Ureter (tissue), 1 donor: Measurements from ENCODE around the gene QPCT. TPM values are rescaled to one million over a fixed set of nuclear protein-coding genes. Genes with fewer than 3 reads are reported as not detected.

ENCODE experiments used
- DNase-seq: peaks from one replicate; pipeline ENCODE4 v3.0.0-alpha.2; 2020; ENCODE audit warnings: low spot score
- total RNA-seq: library from RNA; stranded (reverse); gene quantifications from one replicate; pipeline ENCODE4 v1.2.4, GENCODE V29; 2023
- donor health status: DM: yes; HTN: yes; CAD: no.

Gene QPCT
- total RNA-seq, 1 donor from 2014 or later: 23.6 TPM

- peak; percentile 52 for DNase-seq
Measured at GRCh38 chr2:37324786-37325624, 19.4 kb upstream of the QPCT start, which contains the start of gene PRKD3. TSS of gene PRKD3 (minus strand) at chr2:37324833. CDS start at chr2:37316524, 8,309 bp downstream.

- no peak for DNase-seq
Measured at GRCh38 chr2:37325625-37326071, 18.8 kb upstream of the QPCT start.

- DNase-seq: no peak
Measured at GRCh38 chr2:37326285-37326684, 18.1 kb upstream of the QPCT start.

GRCh38 chr2:37326866-37327634 lies 17.4 kb upstream of the QPCT start:
- DNase-seq: no peak

- DNase-seq: no peak
Measured at GRCh38 chr2:37330681-37331080, 13.7 kb upstream of the QPCT start.

- no peak for DNase-seq
Measured at GRCh38 chr2:37332560-37332959, 11.9 kb upstream of the QPCT start.

- DNase-seq: no peak
Measured at GRCh38 chr2:37333256-37333655, 11.2 kb upstream of the QPCT start.

GRCh38 chr2:37335604-37336003 lies 8.8 kb upstream of the QPCT start:
- DNase-seq: no peak

- DNase-seq: no peak
Measured at GRCh38 chr2:37337620-37338280, 6.7 kb upstream of the QPCT start.

GRCh38 chr2:37338933-37339332 lies 5.5 kb upstream of the QPCT start:
- no peak for DNase-seq

GRCh38 chr2:37340637-37341036 lies 3.8 kb upstream of the QPCT start:
- no peak for DNase-seq

GRCh38 chr2:37342591-37343220 lies 1.7 kb upstream of the QPCT start:
- DNase-seq: no peak

- no peak for DNase-seq
Measured at GRCh38 chr2:37343537-37344434, 644 bp upstream of the QPCT start.

- DNase-seq: no peak
Measured at GRCh38 chr2:37348155-37348554, 3.7 kb downstream of the QPCT start.

GRCh38 chr2:37349231-37349860 lies 4.9 kb downstream of the QPCT start:
- no peak for DNase-seq

GRCh38 chr2:37350034-37350433 lies 5.6 kb downstream of the QPCT start:
- no peak for DNase-seq

- DNase-seq: no peak
Measured at GRCh38 chr2:37354531-37354930, 10.1 kb downstream of the QPCT start.

- no peak for DNase-seq
Measured at GRCh38 chr2:37355735-37356134, 11.3 kb downstream of the QPCT start.

- DNase-seq: no peak
Measured at GRCh38 chr2:37356299-37356698, 11.9 kb downstream of the QPCT start.

- DNase-seq: no peak
Measured at GRCh38 chr2:37357069-37357468, 12.6 kb downstream of the QPCT start.
